Measurements from ENCODE around the gene RAB11FIP3.

- TF ChIP-seq POLR2A (IDR thresholded peaks at IDR 0.05; ENCODE audit: low read depth, low read length) (no peak), POLR2AphosphoS5 (IDR thresholded peaks at IDR 0.05; ENCODE audit: low read depth, low read length) (no peak), TAF1 (IDR thresholded peaks at IDR 0.05; ENCODE audit: borderline replicate concordance, low read depth, low read length) (no peak)
These were observed 32.4 kb downstream of the RAB11FIP3 start for GRCh38 chr16:457732-458400.
